GM10266 (cell line): ENCODE measurements around the gene PCDHGA11.
"Not testable (repeated sequence)": the region's sequence is repeated elsewhere in the genome, so short reads cannot be mapped to it uniquely, and the experiment has no call there.

Experiments
- DNase-seq: peaks from one replicate; pipeline ENCODE4 v3.0.0; 2012; ENCODE audit errors: extremely low spot score
- TF ChIP-seq, protein P1 (sequence below): IDR thresholded peaks from 2 replicates; pipeline ENCODE4 v1.5.1; 2012; ENCODE audit warnings: mild to moderate bottlenecking, low read depth; ENCODE audit not compliant: control insufficient read depth, insufficient read depth; ENCODE audit errors: missing control alignments

PCDHGA11 gene

DNA sequence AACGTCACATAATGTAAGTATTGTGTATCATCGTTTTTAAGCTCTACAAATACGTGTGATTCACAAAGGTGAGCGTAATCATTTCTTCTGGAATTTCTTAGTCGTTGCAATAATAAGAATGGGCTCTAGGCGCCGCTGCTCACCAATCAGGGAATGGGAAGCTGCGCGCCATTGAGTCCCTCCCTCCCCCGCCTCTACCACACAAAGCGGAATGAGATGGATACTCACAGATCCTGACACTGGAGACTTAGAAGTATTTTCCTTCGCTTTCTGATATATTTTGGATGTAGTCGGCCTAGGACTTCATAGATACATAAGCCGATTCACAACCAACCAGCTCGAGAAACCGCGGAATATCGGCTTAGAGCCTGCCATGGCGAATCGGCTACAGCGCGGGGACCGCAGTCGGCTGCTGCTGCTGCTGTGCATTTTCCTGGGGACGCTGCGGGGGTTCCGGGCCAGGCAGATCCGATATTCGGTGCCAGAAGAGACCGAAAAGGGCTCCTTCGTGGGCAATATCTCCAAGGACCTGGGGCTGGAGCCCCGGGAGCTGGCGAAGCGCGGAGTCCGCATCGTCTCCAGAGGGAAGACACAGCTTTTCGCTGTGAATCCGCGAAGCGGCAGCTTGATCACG is at the start of gene PCDHGA11:
Gene PCDHGA11 (plus strand): TSS at position 197 of the 634 bp plus-strand sequence. CDS start 177 bp downstream, at position 374.
- peak; percentile 83 for DNase-seq
- TF ChIP-seq, protein P1, sequence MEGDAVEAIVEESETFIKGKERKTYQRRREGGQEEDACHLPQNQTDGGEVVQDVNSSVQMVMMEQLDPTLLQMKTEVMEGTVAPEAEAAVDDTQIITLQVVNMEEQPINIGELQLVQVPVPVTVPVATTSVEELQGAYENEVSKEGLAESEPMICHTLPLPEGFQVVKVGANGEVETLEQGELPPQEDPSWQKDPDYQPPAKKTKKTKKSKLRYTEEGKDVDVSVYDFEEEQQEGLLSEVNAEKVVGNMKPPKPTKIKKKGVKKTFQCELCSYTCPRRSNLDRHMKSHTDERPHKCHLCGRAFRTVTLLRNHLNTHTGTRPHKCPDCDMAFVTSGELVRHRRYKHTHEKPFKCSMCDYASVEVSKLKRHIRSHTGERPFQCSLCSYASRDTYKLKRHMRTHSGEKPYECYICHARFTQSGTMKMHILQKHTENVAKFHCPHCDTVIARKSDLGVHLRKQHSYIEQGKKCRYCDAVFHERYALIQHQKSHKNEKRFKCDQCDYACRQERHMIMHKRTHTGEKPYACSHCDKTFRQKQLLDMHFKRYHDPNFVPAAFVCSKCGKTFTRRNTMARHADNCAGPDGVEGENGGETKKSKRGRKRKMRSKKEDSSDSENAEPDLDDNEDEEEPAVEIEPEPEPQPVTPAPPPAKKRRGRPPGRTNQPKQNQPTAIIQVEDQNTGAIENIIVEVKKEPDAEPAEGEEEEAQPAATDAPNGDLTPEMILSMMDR, result peak; percentile 90

DNA sequence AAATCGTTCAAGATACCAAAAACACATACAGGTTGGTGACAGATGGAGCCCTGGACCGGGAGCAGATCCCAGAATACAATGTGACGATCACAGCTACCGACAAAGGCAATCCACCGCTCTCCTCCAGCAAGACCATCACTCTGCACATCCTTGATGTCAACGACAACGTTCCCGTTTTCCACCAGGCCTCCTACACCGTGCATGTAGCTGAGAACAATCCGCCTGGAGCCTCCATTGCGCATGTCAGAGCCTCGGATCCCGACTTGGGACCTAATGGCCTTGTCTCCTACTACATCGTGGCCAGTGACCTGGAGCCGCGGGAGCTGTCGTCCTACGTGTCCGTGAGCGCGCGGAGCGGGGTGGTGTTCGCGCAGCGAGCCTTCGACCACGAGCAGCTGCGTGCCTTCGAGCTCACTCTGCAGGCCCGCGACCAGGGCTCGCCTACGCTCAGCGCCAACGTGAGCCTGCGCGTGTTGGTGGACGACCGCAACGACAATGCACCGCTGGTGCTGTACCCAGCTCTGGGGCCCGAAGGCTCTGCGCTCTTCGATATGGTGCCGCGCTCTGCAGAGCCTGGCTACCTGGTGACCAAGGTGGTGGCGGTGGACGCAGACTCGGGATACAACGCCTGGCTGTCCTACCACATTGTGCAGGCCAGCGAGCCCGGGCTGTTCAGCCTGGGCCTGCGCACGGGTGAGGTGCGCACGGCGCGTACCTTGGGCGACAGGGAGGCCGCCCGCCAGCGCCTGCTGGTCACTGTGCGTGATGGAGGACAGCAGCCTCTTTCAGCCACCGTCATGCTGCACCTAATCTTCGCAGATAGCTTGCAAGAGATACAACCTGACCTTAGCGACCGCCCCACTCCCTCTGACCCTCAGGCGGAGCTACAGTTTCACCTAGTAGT is 49.0 kb upstream of the PCDHGA11 start:
- DNase-seq, result no peak
- TF ChIP-seq, protein P1, result no peak

DNA sequence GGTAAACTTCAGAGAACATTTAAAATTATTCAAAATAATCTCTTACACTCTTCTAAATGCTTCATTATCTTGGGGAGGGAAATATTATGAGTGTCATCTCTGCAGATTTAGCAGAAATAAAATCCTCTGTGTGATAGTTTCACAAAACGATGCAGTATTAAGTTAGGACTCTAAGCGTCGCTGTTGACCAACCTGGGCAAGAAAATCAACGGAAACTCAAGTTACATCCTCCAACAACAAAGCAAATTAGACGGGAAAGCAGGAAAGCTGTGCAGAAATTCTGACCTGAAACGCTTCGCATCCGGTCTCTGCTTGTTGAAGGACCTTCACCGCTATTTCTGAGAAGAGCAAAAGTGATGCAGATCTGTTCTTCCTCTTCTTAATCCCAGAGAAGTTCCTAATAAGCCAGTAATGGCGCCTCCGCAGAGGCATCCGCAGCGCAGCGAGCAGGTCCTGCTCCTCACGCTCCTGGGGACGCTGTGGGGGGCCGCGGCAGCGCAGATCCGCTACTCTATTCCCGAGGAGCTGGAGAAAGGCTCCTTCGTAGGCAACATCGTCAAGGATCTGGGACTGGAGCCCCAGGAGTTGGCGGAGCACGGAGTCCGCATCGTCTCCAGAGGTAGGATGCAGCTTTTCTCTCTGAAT is 47.1 kb upstream of the PCDHGA11 start, which contains the start of gene PCDHGA6:
Gene PCDHGA6 (plus strand): TSS at position 219 of the 645 bp plus-strand sequence. CDS start 193 bp downstream, at position 412.
- TF ChIP-seq, protein P1, result peak; percentile 32
- DNase-seq, result no peak

- DNase-seq, result no peak
- TF ChIP-seq, protein P1, result no peak
These were observed 46.2 kb upstream of the PCDHGA11 start for GRCh38 chr5:141374627-141375026.

DNA sequence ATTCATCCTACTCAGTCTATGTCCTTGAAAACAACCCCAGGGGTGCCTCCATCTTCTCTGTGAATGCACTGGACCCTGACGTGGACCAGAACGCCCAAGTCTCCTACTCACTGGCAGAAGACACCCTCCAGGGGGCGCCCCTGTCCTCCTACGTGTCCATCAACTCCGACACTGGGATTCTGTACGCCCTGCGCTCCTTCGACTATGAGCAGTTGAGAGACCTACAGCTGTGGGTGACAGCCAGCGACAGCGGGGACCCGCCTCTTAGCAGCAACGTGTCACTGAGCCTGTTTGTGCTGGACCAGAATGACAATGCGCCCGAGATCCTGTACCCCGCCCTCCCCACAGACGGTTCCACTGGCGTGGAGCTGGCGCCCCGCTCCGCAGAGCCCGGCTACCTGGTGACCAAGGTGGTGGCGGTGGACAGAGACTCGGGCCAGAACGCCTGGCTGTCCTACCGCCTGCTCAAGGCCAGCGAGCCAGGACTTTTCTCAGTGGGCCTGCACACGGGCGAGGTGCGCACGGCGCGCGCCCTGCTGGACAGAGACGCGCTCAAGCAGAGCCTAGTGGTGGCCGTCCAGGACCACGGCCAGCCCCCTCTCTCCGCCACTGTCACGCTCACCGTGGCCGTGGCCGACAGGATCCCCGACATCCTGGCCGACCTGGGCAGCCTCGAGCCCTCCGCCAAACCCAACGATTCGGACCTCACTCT is 45.3 kb upstream of the PCDHGA11 start:
- DNase-seq, result not testable (repeated sequence)

- no peak for DNase-seq
- TF ChIP-seq, protein P1, result no peak
These were observed 38.2 kb upstream of the PCDHGA11 start, which contains the start of gene PCDHGA7 for GRCh38 chr5:141382469-141383294. TSS of gene PCDHGA7 (plus strand) at chr5:141382742. CDS start at chr5:141382900, 158 bp downstream.
